Mucosa of stomach (tissue), 1 donor: ENCODE measurements around the gene ARMC3.

ENCODE experiments used
- H3K27me3 ChIP-seq: one replicate; pipeline ENCODE4 v1.7.0; 2013; ENCODE audit warnings: mild to moderate bottlenecking, low read length; ENCODE audit not compliant: control insufficient read depth, insufficient read depth
- H3K36me3 ChIP-seq: one replicate; pipeline ENCODE4 v1.7.0; 2013; ENCODE audit warnings: low read length; ENCODE audit not compliant: control insufficient read depth, insufficient read depth
- H3K4me1 ChIP-seq: one replicate; pipeline ENCODE4 v1.7.0; 2013; ENCODE audit warnings: mild to moderate bottlenecking, low read length; ENCODE audit not compliant: control insufficient read depth, insufficient read depth
- H3K4me3 ChIP-seq: one replicate; pipeline ENCODE4 v1.7.0; 2013; ENCODE audit warnings: low read length
- H3K9ac ChIP-seq: one replicate; pipeline ENCODE4 v1.7.0; 2013; ENCODE audit warnings: mild to moderate bottlenecking, low read length, moderate library complexity
- H3K9me3 ChIP-seq: one replicate; pipeline ENCODE4 v1.7.0; 2013; ENCODE audit warnings: mild to moderate bottlenecking, low read length, moderate library complexity; ENCODE audit not compliant: control insufficient read depth
- donor health status: Pancreatic carcinoma.

Gene ARMC3

DNA sequence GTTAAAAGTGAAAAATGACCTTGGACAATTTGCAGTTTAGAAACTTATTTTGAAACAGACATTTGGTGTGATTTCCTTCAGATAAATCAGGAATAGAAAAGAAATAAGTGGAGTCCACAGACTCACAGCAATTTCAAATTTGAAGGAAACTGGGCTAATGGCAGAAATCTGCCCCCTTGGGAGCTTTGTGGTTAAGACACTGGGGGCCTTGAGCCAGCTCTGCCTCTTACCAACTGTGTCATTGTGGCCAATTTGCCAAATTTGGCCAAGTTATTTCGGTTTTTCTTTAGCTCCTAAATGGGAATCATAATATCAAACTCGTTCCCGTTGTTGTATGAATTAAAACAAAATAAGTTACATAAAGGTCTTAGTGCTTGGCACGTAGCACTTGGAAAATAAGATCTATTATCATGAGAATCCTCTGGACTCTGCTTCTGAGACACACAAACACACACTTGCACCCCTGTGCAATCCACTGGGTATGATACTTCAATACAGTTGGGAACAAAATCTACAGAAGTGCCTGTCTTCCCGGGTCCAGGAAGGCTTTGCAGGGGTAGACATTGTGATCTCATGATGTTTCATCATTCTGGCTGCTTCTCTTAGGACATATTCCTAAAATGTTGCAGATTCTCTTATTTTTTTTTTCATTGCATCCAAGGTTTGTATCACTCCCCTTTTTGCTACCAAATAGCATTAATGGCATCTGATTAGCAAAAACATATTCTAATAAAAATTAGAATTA is 4.9 kb downstream of the ARMC3 start:
- H3K4me1 ChIP-seq = peaks cover 5% of the 10 kb centered on the region
- H3K4me3 ChIP-seq = no peak overlapping the region
- H3K27me3 ChIP-seq = peaks cover 4% of the 10 kb centered on the region
- no peaks in the 10 kb centered on the region for H3K36me3 ChIP-seq
- H3K9me3 ChIP-seq = no peaks in the 10 kb centered on the region
- H3K9ac ChIP-seq = no peak overlapping the region

DNA sequence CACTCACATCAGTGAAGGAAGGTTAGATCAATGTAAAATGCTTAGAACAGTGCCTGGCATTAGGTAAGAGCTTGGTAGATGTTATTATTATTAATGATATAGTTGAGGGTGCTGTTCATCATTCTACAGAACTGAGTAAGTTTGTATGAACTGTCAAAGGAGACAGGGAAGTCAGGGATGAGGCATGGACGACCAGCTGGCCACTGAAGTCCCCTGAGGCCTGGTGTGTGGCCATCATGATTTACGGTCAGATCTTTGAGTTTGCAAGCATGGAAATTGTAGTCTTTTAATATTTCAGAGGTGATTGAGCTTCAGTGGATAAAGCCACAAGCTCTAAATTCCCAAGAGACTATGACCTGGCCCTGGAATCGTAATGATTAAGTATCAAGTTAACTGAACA is 6.9 kb downstream of the ARMC3 start:
- Histone ChIP-seq H3K4me3 (no peak overlapping the region), H3K9ac (no peak overlapping the region), H3K4me1 (no peaks in the 10 kb centered on the region), H3K36me3 (no peaks in the 10 kb centered on the region), H3K27me3 (no peaks in the 10 kb centered on the region), H3K9me3 (no peaks in the 10 kb centered on the region)

DNA sequence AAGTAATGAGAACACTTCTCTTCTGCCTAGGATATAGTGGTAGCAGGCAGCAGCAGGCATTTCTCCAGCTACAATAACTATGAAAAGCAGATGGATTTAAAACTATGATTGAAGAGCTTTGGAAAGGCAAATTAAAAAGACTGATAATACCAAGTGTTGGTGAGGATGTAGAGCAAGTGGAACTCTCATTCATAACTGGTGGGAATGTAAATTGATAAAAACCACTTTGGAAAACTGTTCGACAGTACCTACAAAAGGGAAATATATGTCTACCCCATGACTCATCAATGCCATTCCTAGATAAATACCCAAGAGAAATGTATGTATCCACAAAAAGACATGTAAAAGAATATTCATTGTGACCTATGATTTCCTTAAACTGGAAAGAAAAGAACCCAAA is 14.6 kb downstream of the ARMC3 start:
- Histone ChIP-seq H3K9me3 (no peaks in the 10 kb centered on the region), H3K27me3 (no peaks in the 10 kb centered on the region), H3K4me3 (no peak overlapping the region), H3K9ac (no peak overlapping the region), H3K4me1 (no peaks in the 10 kb centered on the region), H3K36me3 (no peaks in the 10 kb centered on the region)

DNA sequence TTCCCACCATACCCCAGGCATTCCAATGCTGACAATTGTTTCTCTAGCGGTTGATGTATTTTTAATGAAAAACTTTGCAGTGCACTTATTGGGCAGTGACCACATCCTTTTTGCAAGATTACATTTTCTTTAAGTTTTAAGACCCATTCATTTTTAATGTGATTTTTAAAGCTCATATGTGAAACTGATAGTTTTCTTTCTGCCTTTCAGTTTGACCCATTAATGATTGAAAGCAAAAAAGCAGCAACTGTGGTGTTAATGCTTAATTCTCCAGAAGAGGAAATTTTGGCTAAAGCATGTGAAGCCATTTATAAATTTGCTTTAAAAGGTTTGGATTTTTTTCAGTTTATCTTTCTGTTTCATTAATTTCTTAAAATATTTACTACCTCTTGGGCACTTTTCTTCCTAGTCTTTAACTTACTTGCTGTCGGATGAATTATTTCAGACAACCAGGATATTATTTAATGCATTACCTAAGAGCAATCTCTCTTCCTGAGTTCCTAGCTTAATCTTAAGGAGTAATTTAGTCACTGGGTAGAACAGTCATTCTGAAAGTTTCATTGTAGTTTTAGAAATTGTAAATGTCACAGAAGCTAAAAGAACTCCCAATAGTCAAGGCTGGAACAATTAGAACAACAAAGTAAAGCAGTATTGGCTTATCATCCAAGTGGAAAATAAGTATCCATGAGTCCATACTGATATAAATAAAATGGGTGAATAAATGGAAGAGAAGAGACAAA is 18.3 kb downstream of the ARMC3 start:
- H3K4me3 ChIP-seq = no peak overlapping the region
- H3K4me1 ChIP-seq = no peaks in the 10 kb centered on the region
- no peaks in the 10 kb centered on the region for H3K27me3 ChIP-seq
- no peak overlapping the region for H3K9ac ChIP-seq
- no peaks in the 10 kb centered on the region for H3K9me3 ChIP-seq
- no peaks in the 10 kb centered on the region for H3K36me3 ChIP-seq

DNA sequence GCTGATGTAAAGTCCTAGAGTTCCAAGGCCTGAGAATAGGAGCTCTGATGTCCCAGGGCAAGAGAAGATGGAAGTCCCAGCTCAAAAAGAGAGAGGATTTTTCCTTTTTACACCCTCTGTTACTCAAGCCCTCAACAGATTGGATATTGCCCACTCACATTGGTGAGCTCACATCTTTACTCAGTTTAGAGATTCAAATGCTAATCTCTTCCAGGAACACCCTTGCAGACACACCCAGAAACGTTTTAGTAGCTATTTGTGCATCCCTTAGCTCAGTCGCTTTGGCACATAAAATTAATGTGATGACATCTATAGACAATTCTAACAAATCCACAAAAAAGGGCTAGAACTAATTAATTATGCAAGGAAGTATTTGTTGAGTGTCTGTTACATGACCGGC is 27.1 kb downstream of the ARMC3 start:
- Histone ChIP-seq H3K27me3 (no peaks in the 10 kb centered on the region), H3K9ac (no peak overlapping the region), H3K4me3 (no peak overlapping the region), H3K4me1 (no peaks in the 10 kb centered on the region), H3K36me3 (no peaks in the 10 kb centered on the region), H3K9me3 (no peaks in the 10 kb centered on the region)

DNA sequence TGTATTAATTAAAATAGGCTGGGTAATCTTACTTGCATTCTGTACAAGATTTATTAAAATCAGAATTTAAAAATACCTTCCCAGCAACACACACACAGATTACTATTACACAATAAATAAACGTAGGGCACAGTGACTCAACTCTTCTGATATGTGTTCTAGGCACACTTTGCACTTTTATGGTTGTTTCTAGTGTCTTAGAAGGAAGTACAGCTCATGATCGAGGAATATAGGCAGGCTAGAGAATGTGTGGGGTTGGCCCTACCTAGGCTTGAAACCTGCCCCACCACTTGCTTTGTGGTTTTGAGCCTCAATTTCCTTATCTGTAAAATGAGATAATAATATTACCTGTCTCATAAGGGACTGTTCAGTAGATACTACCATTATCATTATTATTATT is 30.5 kb downstream of the ARMC3 start:
- H3K36me3 ChIP-seq = no peaks in the 10 kb centered on the region
- no peaks in the 10 kb centered on the region for H3K27me3 ChIP-seq
- no peaks in the 10 kb centered on the region for H3K4me1 ChIP-seq
- H3K4me3 ChIP-seq = no peak overlapping the region
- no peaks in the 10 kb centered on the region for H3K9me3 ChIP-seq
- no peak overlapping the region for H3K9ac ChIP-seq

DNA sequence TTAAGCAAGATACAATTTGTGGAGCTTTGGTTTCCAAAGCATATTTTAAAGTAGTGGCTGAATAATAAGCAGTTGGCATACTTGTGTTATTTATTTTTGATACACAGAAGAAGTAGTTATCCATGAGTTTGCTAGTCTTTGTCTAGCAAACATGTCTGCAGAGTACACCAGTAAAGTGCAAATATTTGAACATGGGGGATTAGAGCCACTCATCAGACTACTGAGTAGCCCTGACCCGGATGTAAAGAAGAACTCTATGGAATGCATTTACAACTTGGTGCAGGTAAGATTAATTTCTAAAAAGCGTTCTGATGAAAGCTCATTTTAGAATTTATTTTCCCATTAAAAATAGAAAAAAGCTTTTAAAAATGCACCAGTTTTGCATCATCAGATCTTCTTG is 31.4 kb downstream of the ARMC3 start:
- H3K9ac ChIP-seq = no peak overlapping the region
- no peaks in the 10 kb centered on the region for H3K27me3 ChIP-seq
- H3K4me3 ChIP-seq = no peak overlapping the region
- H3K4me1 ChIP-seq = no peaks in the 10 kb centered on the region
- H3K36me3 ChIP-seq = no peaks in the 10 kb centered on the region
- H3K9me3 ChIP-seq = no peaks in the 10 kb centered on the region

DNA sequence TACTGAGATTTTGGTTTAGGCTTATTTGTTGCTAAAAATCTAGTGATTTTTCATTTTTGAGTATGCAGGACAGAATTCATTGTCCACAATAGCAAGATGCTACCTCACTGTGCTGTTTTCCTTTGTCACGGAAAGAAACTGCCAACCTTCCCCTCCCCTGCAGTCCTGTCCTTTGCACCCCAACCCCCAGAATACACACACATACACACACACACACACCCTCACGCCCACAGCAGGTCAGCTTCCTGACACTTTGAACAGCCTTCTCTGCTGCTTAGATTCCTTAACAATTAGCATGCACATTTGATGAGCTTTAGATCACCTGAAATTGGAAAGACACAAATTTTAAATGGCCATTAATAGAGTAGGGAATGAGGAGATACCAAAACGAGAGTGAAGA is 32.1 kb downstream of the ARMC3 start:
- Histone ChIP-seq H3K36me3 (no peaks in the 10 kb centered on the region), H3K4me1 (no peaks in the 10 kb centered on the region), H3K27me3 (no peaks in the 10 kb centered on the region), H3K9ac (no peak overlapping the region), H3K4me3 (no peak overlapping the region), H3K9me3 (no peaks in the 10 kb centered on the region)

DNA sequence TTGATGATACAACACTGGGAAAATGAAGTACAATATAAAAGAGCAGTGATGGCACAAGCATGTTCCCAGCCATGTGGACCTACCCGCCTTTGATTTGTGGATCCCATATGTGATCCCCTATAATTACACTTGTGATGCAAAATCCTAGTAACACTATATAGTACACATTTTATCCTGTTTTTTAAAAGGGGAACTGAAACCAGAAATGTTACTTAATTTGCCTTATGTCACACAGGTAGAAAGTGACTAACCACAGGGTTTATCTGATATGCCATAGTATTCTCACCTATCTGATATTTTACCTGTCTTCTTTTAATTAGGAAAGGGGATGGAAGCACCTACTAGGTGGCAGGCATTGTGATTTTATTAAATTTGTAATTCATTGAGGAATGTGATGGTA is 35.0 kb downstream of the ARMC3 start:
- Histone ChIP-seq H3K36me3 (no peaks in the 10 kb centered on the region), H3K9ac (no peak overlapping the region), H3K4me1 (no peaks in the 10 kb centered on the region), H3K9me3 (no peaks in the 10 kb centered on the region), H3K27me3 (no peaks in the 10 kb centered on the region), H3K4me3 (no peak overlapping the region)

DNA sequence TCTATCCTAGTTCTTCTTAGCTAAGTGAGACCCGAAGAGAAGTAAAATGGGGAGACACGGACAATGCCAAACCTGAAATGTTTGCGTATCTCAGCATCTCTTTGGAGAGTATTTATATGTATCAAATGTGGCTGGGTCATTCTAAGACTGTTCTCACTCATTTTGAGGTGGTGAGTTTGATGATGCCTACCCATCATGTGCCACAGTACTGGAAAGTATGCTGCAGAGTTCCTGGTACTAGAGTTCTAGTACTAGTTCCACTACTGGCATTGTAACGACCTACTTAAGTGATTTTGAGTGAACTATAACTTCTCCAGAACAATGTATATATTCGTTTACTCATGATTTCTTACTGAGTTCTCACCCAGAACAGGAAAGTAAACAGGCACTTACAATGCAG is 41.9 kb downstream of the ARMC3 start:
- Histone ChIP-seq H3K4me1 (no peaks in the 10 kb centered on the region), H3K27me3 (no peaks in the 10 kb centered on the region), H3K9ac (no peak overlapping the region)

DNA sequence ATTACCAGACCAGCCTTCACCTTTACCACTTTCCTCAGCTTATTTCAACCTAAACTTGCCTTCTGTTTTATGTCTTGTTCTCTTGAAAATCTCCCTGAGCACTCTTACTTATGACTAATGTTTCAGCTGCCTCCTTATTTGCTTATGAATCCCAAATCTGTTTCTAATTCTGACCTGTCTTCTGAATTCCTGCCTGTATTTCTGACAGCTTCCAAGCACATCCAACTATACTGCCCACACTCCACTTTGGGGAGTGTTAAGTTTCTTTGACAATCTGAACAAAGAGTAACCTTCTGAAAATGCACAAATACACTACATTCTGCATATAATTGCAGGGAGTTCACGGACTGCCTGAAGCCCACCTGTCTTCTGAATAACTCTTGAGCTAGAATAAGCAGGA is 48.7 kb downstream of the ARMC3 start:
- Histone ChIP-seq H3K36me3 (no peaks in the 10 kb centered on the region), H3K4me3 (no peak overlapping the region), H3K4me1 (no peaks in the 10 kb centered on the region), H3K9ac (no peak overlapping the region), H3K27me3 (no peaks in the 10 kb centered on the region), H3K9me3 (no peaks in the 10 kb centered on the region)

More for the DNA sequence above, 41.9 kb downstream of the ARMC3 start:
- Histone ChIP-seq H3K4me3 (no peak overlapping the region), H3K9me3 (no peaks in the 10 kb centered on the region), H3K36me3 (no peaks in the 10 kb centered on the region)

DNA sequence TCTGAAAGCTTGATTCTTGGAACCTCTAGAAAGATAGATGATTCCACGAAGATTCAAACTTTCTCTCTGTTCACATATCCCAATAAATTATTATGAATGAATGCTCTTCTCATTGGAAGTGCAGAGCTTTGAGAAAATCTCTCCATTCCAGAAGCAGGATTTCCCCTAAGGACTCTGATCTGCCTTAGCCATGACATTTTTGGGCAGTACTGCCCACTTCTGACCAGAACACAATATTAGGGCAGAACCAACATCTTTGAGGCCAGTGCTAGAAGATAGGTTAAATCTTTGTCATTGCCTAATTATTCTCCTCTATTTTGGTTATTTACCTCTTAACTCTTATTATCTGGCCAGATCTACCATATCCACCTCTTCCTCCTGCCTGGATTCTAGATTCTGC is 49.9 kb downstream of the ARMC3 start:
- Histone ChIP-seq H3K36me3 (no peaks in the 10 kb centered on the region), H3K9ac (no peak overlapping the region), H3K9me3 (no peaks in the 10 kb centered on the region)

More for the DNA sequence above, 49.9 kb downstream of the ARMC3 start:
- no peak overlapping the region for H3K4me3 ChIP-seq
- no peaks in the 10 kb centered on the region for H3K27me3 ChIP-seq
- H3K4me1 ChIP-seq = no peaks in the 10 kb centered on the region
